Nephron progenitor cell (in vitro differentiated cells): ENCODE measurements around the gene ENOX2.

ENCODE experiments used
- DNase-seq: peaks from one replicate; pipeline ENCODE4 v3.0.0; 2021
- H3K27ac Mint-ChIP-seq: 2 replicates; pipeline ENCODE4 v1.8.0; 2021; ENCODE audit warnings: mild to moderate bottlenecking, moderate library complexity, mixed read lengths
- H3K27me3 Mint-ChIP-seq: 2 replicates; pipeline ENCODE4 v1.8.0; 2021; ENCODE audit warnings: mild to moderate bottlenecking, low read depth, mixed read lengths; ENCODE audit not compliant: poor library complexity
- H3K36me3 Mint-ChIP-seq: 2 replicates; pipeline ENCODE4 v1.8.0; 2021; ENCODE audit warnings: low read depth, mixed read lengths
- H3K4me1 Mint-ChIP-seq: 2 replicates; pipeline ENCODE4 v1.8.0; 2021; ENCODE audit warnings: mixed read lengths
- H3K4me3 Mint-ChIP-seq: 2 replicates; pipeline ENCODE4 v1.8.0; 2021; ENCODE audit warnings: mild to moderate bottlenecking, moderate library complexity, mixed read lengths
- H3K9me3 Mint-ChIP-seq: 2 replicates; pipeline ENCODE4 v1.8.0; 2021; ENCODE audit warnings: mild to moderate bottlenecking, moderate library complexity, mixed read lengths
- TF ChIP-seq, protein P1 (sequence below): fragments of 200-600 bp; sonication (generic); IDR thresholded peaks from 2 replicates; pipeline ENCODE4 v1.5.0; 2021; ENCODE audit warnings: antibody characterized with exemption

The ENOX2 gene

DNA sequence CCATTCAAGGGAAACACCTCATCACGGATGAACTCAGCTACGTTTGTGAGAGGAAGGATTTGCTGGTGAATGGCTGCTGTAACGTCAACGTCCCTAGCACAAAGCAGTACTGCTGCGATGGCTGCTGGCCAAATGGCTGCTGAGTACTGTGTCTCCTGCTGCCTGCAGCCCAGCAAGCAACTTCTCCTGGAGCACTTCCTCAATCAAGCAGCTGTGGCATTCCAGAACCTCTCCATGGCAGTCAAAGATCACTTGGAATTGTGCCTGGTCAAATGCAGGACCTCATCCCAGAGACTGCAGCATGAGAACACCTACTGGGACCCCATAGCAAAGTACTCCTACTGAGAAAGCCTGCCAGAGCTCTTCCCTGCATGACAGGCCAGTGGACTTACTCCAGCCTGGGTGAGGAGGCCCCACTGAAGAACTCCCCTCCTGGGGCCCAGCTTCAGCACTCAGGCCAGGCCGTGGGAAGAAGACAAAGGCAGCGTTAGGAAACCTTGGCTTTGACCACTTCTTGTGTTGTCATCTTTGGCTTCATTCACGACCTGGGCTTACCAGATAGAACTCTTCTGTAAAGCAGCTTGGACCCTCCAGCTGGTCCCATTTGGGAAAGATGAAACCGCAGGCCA, 256.9 kb downstream of the ENOX2 start:
- Mint-ChIP-seq H3K27me3 (no peaks in the 10 kb centered on the region), H3K9me3 (peaks cover 4% of the 10 kb centered on the region), H3K4me1 (no peaks in the 10 kb centered on the region), H3K27ac (no peak overlapping the region), H3K36me3 (peaks cover 63% of the 10 kb centered on the region), H3K4me3 (no peak overlapping the region)
- DNase-seq: no peak
- TF ChIP-seq, protein P1, sequence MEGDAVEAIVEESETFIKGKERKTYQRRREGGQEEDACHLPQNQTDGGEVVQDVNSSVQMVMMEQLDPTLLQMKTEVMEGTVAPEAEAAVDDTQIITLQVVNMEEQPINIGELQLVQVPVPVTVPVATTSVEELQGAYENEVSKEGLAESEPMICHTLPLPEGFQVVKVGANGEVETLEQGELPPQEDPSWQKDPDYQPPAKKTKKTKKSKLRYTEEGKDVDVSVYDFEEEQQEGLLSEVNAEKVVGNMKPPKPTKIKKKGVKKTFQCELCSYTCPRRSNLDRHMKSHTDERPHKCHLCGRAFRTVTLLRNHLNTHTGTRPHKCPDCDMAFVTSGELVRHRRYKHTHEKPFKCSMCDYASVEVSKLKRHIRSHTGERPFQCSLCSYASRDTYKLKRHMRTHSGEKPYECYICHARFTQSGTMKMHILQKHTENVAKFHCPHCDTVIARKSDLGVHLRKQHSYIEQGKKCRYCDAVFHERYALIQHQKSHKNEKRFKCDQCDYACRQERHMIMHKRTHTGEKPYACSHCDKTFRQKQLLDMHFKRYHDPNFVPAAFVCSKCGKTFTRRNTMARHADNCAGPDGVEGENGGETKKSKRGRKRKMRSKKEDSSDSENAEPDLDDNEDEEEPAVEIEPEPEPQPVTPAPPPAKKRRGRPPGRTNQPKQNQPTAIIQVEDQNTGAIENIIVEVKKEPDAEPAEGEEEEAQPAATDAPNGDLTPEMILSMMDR: no peak

DNA sequence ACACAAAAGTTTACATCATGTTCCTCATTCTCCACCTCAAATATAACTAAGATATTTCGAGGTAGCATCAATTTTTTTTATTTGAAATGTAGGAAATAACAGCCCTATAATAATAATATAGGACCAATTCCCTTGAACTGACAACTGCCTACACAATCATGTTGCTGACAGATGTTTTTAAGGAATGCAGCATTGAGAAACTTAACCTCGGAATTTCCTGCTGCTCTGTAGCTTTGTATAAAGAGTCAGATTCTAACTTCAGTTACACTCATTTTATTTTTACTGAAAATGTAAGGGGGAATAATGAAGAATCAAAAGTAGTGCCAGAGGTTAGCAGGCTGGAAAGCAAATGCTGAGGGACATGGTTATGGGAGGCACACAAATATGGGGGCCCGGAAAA, 265.4 kb downstream of the ENOX2 start:
- DNase-seq: no peak
- H3K9me3 Mint-ChIP-seq: peaks cover 4% of the 10 kb centered on the region
- no peak overlapping the region for H3K4me3 Mint-ChIP-seq
- H3K36me3 Mint-ChIP-seq: peaks cover 54% of the 10 kb centered on the region
- H3K4me1 Mint-ChIP-seq: peaks cover 23% of the 10 kb centered on the region
- peak overlapping the region; percentile 26 for H3K27ac Mint-ChIP-seq
- TF ChIP-seq, protein P1: no peak
- H3K27me3 Mint-ChIP-seq: peaks cover 4% of the 10 kb centered on the region

DNA sequence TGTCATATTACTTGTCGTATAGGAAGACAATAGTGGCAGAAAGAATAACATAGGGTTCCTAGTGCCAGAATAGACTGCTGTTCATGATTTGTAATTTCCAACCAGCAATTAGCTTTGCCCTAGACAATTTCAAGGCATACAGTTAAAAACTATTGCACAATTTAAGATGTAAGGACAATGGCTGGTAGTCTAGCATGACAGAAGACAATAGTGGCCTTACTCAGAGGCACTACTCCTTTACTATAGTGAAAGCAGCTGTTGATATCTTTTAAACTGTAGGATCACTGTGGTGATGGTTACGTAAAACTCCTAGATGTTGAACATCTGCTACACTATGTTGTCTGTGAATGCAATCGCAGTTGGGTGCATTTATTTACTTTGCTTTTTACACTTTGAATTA, 266.7 kb downstream of the ENOX2 start:
- Mint-ChIP-seq H3K36me3 (peaks cover 43% of the 10 kb centered on the region), H3K4me1 (peaks cover 36% of the 10 kb centered on the region), H3K4me3 (no peak overlapping the region), H3K9me3 (no peaks in the 10 kb centered on the region), H3K27ac (no peak overlapping the region), H3K27me3 (peaks cover 4% of the 10 kb centered on the region)
- TF ChIP-seq, protein P1: no peak
- no peak for DNase-seq

DNA sequence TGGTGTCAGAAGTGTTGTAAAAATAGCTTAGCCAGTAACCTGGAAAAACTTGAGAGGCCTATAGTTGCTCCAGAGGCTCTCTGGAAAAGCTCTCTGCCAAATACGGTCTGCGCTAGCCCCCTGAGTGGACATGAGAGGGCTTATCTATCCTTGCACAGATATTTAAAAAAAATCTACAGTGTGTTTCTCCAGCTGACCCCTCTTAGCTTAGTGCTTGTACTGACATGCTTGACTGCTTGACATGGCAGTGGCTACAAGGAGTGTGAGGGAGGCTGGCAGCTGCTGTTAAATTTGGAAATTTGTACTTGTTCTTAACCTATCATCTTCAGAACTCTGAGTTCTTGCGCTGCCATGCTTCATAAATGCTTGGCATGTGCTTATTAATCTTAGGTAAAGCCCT, 272.0 kb downstream of the ENOX2 start:
- Mint-ChIP-seq H3K4me3 (no peak overlapping the region), H3K27me3 (no peaks in the 10 kb centered on the region), H3K9me3 (no peaks in the 10 kb centered on the region), H3K36me3 (peaks cover 30% of the 10 kb centered on the region), H3K4me1 (peaks cover 59% of the 10 kb centered on the region), H3K27ac (peak overlapping the region; percentile 83)
- TF ChIP-seq, protein P1: no peak
- no peak for DNase-seq

DNA sequence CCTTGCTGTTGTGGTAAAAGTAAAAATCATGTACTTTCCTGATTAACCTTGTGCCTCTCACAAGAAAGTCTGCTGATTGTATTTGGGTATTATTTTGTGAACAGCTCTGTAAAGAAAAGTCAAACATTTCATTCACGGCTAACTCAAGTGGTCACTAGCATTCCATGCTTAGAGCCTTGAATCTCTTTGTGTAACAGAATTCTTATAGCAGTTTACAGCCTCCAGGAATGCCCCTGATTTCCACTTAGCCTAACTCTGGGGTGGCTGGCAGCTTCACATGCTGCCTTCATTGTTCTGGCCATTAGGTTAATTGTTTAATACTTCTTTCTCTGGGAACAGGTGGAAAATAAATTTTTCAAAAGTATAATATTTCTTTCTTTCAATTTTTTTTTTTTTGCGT, 274.5 kb downstream of the ENOX2 start:
- TF ChIP-seq, protein P1: no peak
- Mint-ChIP-seq H3K9me3 (no peaks in the 10 kb centered on the region), H3K4me3 (no peak overlapping the region), H3K4me1 (peaks cover 74% of the 10 kb centered on the region), H3K27ac (peak overlapping the region; percentile 75), H3K27me3 (no peaks in the 10 kb centered on the region), H3K36me3 (peaks cover 22% of the 10 kb centered on the region)
- no peak for DNase-seq

DNA sequence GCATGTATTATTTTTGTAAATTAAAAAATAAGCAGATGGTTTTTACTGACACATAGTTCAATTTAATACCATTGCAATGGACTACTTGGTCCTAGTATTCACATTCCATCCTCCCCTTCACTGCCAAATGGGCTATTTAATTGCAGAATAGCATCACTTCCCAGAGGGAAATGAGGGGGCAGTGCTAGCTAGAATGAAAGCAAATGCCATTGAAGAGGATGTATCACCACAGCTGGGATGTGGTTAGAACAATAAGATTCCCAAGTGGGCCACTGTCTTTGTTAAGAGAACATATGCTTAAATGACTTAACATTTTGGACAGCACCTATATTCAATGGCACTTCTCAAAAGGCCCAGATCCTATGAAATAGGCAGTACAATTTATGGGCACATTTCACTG, 276.5 kb downstream of the ENOX2 start:
- no peak overlapping the region for H3K4me3 Mint-ChIP-seq
- no peak overlapping the region for H3K27ac Mint-ChIP-seq
- DNase-seq: no peak
- H3K27me3 Mint-ChIP-seq: no peaks in the 10 kb centered on the region
- H3K36me3 Mint-ChIP-seq: peaks cover 32% of the 10 kb centered on the region
- no peaks in the 10 kb centered on the region for H3K9me3 Mint-ChIP-seq
- peaks cover 60% of the 10 kb centered on the region for H3K4me1 Mint-ChIP-seq
- TF ChIP-seq, protein P1: no peak
